ENCODE results near the gene APOA5.
A peak's percentile ranks its signal among the peaks of the same experiment; 100 is the strongest.

The APOA5 gene

DNA sequence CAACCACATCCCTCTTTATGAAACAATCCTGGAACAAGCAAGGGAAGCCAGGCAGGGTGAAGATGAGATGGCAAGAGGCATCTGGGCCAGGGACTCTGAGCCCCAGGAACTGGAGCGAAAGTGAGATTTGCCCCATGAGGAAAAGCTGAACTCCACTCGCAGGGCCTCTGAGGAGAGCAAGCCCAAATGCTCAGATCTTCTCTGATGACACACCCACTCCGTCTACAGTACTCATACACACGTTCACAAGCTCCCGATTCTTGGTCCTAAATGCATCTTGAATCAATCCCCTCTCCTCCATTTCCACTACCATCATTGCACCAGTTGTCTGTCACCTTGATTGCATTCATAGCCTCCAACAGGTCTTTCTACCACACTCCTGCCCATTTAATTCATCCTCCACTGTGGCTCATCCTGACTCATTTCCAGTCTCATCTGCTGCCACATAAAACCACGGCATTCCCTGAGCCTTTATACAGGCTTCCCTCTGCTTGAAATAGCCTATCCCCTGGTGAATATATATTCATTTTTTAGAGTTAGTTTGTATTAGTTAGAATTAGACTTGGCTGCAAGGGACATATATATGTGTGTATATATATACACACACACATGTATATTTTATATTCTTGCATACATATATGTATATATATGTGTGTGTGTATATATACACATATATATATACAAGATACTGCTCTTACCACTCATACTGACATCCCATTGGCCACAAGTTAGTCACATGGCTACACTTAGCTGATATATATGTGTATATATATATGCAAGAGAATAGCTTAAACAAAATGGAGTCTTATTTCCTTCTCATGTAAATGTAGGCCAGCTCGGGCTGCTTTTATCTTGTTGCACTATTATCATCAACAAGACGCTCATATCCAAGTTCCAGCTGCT, 1.4 kb upstream of the APOA5 start:
- Histone ChIP-seq H3K4me3 (ENCODE audit: low read length) (no peak overlapping the region), H3K4me1 (ENCODE audit: control insufficient read depth, low read depth, low read length) (no peaks in the 10 kb centered on the region), H3K36me3 (ENCODE audit: control insufficient read depth, low read depth, low read length) (no peaks in the 10 kb centered on the region), H3K9me3 (ENCODE audit: control insufficient read depth, low read depth, low read length) (no peaks in the 10 kb centered on the region), H3K27ac (ENCODE audit: low read length) (no peak overlapping the region), H3K27me3 (ENCODE audit: control insufficient read depth, insufficient read depth, low read length) (peaks cover 6% of the 10 kb centered on the region), H3K9ac (ENCODE audit: low read length) (no peak overlapping the region)

DNA sequence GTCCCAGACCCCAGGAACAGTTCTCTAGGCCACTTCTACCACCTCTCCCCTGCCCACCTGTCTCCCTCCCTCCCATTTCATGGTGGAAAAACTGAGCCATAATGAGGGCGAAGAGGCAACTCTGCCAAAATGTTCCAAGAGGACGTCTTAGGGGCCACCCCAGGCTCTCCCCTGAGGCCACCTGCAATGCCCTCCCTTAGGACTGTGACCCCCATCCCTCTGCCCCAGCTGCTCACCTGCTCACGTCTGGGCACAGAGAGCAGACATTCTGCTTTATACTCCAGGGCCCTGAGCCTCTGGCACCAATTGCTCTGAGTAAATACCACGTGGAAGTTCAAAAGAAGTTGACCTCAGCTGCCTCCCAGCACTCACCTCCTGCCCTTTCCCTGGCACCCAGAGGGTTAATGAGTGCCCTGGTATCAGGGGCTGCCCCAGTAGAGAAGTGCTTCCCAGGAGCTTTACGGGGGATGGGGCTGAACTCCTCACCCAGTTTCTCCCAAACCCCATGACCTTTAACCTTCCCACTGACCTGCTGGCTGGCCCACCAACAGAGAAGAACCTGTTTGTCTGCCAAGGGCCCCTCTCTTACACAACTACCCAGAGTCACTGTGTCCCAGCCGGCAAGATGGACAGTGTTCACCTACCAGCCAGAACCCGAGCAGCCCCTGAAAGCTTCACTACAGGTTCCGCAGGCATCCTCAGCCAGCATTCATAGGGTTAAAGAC, 627 bp upstream of the APOA5 start:
- Histone ChIP-seq H3K36me3 (ENCODE audit: control insufficient read depth, low read depth, low read length) (no peaks in the 10 kb centered on the region), H3K27me3 (ENCODE audit: control insufficient read depth, insufficient read depth, low read length) (peaks cover 6% of the 10 kb centered on the region), H3K9me3 (ENCODE audit: control insufficient read depth, low read depth, low read length) (no peaks in the 10 kb centered on the region), H3K9ac (ENCODE audit: low read length) (no peak overlapping the region), H3K27ac (ENCODE audit: low read length) (no peak overlapping the region), H3K4me1 (ENCODE audit: control insufficient read depth, low read depth, low read length) (no peaks in the 10 kb centered on the region), H3K4me3 (ENCODE audit: low read length) (no peak overlapping the region)

DNA sequence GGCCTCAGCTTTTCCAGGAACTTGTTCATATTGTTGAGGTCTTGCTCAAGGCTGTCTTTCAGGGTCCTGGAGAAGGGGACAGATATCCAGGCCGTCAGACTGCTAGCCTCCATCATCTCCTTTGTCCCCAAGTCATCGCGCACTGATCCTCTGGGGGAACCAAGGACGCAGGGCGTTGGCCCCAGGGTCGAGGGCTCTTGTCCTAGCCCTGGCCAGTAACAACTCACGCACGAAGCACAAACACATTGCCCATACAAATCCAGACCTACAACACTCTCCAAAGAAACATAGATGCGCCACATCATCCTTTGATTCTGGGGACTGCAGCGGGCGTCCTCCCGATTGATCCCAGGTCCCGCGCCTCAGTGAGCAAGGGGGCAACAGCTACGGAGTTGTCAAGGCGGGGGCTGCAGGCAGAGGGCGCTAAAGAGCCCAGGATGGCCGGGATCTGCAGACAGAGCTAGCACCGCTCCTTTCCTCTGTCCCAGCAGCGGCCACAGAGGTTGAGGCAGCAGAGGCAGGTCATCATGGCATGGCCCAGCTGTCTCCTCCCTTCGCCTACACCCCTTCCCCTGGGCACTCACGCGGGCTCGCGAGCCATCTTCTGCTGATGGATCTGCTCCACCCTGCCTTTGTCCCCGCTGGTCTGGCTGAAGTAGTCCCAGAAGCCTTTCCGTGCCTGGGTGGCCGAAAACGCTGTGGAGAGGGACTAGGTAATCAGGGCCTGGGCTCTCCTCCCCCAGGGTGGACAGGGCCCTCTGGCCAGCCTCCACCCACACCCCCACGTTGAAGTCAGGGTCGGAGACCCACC, 472 bp downstream of the APOA5 start:
- Histone ChIP-seq H3K36me3 (ENCODE audit: control insufficient read depth, low read depth, low read length) (peaks cover 6% of the 10 kb centered on the region), H3K4me3 (ENCODE audit: low read length) (no peak overlapping the region), H3K27ac (ENCODE audit: low read length) (no peak overlapping the region), H3K9me3 (ENCODE audit: control insufficient read depth, low read depth, low read length) (no peaks in the 10 kb centered on the region), H3K27me3 (ENCODE audit: control insufficient read depth, insufficient read depth, low read length) (peaks cover 6% of the 10 kb centered on the region), H3K4me1 (ENCODE audit: control insufficient read depth, low read depth, low read length) (no peaks in the 10 kb centered on the region), H3K9ac (ENCODE audit: low read length) (no peak overlapping the region)

DNA sequence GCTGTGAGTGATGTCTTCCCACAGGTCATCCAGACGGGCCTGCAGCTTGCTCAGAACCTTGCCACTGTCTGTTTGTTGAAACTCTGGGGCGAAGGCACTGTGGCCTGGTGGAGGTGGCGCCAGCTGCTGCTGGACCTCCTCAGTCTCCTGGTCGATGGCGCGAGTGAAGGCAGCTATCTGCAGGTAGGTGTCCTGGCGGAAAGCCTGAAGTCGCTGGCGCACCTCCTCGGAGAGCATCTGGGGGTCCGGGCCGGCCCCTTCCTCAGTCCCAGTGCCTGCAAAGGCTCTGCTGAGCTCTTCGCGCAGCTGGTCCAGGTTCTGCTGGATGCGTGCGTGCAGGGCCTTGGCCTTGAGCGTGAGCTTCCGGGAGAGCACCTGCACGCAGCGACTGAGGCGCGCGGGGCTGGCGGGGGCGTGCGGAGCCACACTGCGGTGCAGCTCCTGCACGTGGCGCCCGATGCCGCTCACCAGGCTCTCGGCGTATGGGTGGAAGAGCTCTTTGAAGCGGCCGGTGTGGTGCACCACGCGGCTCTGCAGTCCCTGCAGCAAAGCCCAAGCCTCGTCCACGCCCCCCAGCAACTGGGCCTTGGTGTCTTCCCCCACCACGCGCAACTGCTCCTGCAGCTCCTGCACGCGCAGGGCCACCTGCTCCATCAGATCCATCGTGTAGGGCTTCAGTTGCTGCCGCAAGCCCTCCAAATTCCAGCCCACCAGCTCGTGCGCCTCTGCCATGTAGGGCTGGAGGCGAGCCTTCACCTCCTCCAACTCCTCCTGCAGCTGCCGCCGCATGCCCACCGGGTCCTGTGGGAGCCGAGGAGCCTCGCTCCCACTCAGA, 1.3 kb downstream of the APOA5 start:
- no peak overlapping the region for H3K4me3 ChIP-seq (ENCODE audit: low read length)
- H3K9me3 ChIP-seq (ENCODE audit: control insufficient read depth, low read depth, low read length): no peaks in the 10 kb centered on the region
- no peaks in the 10 kb centered on the region for H3K4me1 ChIP-seq (ENCODE audit: control insufficient read depth, low read depth, low read length)
- no peak overlapping the region for H3K9ac ChIP-seq (ENCODE audit: low read length)
- H3K36me3 ChIP-seq (ENCODE audit: control insufficient read depth, low read depth, low read length): peaks cover 14% of the 10 kb centered on the region
- peaks cover 6% of the 10 kb centered on the region for H3K27me3 ChIP-seq (ENCODE audit: control insufficient read depth, insufficient read depth, low read length)
- H3K27ac ChIP-seq (ENCODE audit: low read length): no peak overlapping the region

DNA sequence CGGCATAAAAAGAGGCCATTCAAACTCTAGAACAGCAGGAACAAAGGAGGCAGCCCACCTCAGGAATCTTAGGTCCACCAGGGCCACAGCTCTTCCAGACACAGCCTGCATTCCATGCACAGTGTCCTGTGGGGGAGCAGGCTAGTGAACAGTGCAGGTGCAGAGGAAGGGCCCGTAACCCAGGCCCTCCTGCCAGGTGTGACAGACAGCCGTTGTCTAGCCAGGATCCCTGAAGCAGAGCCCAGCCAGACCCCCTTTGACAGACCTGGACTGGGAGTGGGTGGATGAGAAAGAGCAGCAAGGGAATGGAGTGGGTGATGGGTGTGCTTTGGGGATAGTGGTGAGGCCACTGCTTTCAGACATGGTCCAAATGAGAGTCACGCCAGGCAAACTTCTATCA, 2.7 kb downstream of the APOA5 start:
- no peaks in the 10 kb centered on the region for H3K4me1 ChIP-seq (ENCODE audit: control insufficient read depth, low read depth, low read length)
- no peak overlapping the region for H3K4me3 ChIP-seq (ENCODE audit: low read length)
- peaks cover 6% of the 10 kb centered on the region for H3K27me3 ChIP-seq (ENCODE audit: control insufficient read depth, insufficient read depth, low read length)
- H3K9ac ChIP-seq (ENCODE audit: low read length): no peak overlapping the region
- no peaks in the 10 kb centered on the region for H3K9me3 ChIP-seq (ENCODE audit: control insufficient read depth, low read depth, low read length)
- peaks cover 28% of the 10 kb centered on the region for H3K36me3 ChIP-seq (ENCODE audit: control insufficient read depth, low read depth, low read length)
- H3K27ac ChIP-seq (ENCODE audit: low read length): no peak overlapping the region

DNA sequence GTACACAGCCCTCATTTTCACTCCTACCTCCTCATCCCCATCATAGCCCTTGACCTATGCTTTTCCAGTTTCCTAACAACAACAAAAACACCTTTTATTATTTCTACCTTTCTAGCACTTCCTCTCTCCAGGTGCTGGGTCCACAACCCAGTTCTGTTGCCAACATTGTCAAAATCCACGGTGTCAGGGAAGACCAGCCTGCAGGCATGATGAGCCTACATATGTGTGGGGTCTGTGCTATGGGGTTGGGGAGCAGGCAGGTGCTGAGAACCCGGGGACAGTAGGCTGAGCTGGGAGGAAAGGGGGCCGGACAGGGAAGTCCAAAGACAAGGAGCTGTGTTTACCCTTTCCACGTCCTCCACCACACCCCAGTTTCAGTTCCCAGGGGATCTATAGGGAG, 3.1 kb downstream of the APOA5 start:
- Histone ChIP-seq H3K4me3 (ENCODE audit: low read length) (peak overlapping the region; percentile 76), H3K9me3 (ENCODE audit: control insufficient read depth, low read depth, low read length) (no peaks in the 10 kb centered on the region), H3K4me1 (ENCODE audit: control insufficient read depth, low read depth, low read length) (no peaks in the 10 kb centered on the region), H3K27ac (ENCODE audit: low read length) (no peak overlapping the region), H3K27me3 (ENCODE audit: control insufficient read depth, insufficient read depth, low read length) (peaks cover 6% of the 10 kb centered on the region), H3K36me3 (ENCODE audit: control insufficient read depth, low read depth, low read length) (peaks cover 33% of the 10 kb centered on the region), H3K9ac (ENCODE audit: low read length) (peak overlapping the region; percentile 60)

DNA sequence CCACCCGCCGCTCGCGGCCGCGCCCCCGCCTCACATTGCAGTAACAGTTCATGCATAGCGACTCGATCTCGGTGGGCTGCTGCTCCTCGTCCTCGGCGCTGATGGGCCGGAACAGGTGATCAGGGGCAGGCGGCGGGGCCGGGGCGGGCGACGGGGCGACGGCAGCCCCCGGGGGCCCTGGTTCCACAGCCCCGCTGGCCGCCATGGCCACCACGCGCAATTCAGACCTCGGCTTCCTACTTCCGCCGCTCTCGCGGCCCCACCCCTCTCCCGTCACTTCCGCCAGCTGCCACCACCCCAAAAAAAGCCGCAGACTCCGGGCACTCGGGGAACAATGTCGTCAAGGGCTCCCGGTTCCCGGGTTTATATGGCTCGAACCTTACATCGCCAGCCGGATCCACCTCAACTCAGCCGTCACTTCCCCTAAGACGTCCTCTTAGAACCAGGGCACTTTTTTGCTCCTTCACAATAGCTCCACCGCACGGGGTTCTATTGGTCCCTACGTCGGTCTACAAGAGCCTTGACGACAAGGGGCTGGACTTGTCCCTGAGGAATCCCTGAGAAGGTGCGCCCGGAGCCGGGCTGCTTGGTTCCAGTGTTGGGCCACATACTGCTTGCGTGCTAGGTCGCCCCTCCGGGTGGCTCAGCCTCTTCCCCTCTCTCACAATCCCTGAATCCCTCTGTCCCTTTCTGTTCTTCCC, 3.7 kb downstream of the APOA5 start, which contains the start of gene ZPR1:
Gene ZPR1, minus strand, starts transcription at position 238 of the 701 bp plus-strand sequence. Its CDS starts 33 bp downstream, at position 205.
- no peaks in the 10 kb centered on the region for H3K4me1 ChIP-seq (ENCODE audit: control insufficient read depth, low read depth, low read length)
- no peak within 1 kb of the TSS for H3K27ac ChIP-seq (ENCODE audit: low read length)
- no peaks in the 10 kb centered on the region for H3K9me3 ChIP-seq (ENCODE audit: control insufficient read depth, low read depth, low read length)

DNA sequence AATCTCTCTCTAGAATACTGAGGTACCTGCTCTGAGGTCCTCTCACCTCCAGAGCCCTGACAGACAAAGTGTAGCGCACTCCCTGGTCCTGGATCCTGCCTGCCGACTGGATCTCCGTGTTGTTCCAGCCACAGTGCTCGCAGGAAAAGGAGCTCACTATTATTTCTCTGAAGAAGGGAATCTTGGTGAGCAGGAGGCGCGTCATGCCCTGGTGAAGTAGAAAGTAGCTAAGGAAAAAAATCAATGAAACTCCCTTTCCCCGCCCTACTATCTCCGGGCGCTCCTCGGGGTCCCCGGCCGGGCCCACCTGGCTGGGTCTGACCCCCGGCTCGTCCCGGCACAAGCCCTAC, 4.3 kb downstream of the APOA5 start:
- peaks cover 6% of the 10 kb centered on the region for H3K27me3 ChIP-seq (ENCODE audit: control insufficient read depth, insufficient read depth, low read length)
- no peak overlapping the region for H3K27ac ChIP-seq (ENCODE audit: low read length)
- no peaks in the 10 kb centered on the region for H3K9me3 ChIP-seq (ENCODE audit: control insufficient read depth, low read depth, low read length)
- peak overlapping the region; percentile 60 for H3K9ac ChIP-seq (ENCODE audit: low read length)
- H3K36me3 ChIP-seq (ENCODE audit: control insufficient read depth, low read depth, low read length): peaks cover 44% of the 10 kb centered on the region
- H3K4me1 ChIP-seq (ENCODE audit: control insufficient read depth, low read depth, low read length): no peaks in the 10 kb centered on the region
- H3K4me3 ChIP-seq (ENCODE audit: low read length): peak overlapping the region; percentile 76

More for the DNA sequence above, 3.7 kb downstream of the APOA5 start, which contains the start of gene ZPR1:
- Histone ChIP-seq H3K27me3 (ENCODE audit: control insufficient read depth, insufficient read depth, low read length) (peaks cover 6% of the 10 kb centered on the region), H3K9ac (ENCODE audit: low read length) (peak within 1 kb of the TSS; percentile 60), H3K36me3 (ENCODE audit: control insufficient read depth, low read depth, low read length) (peaks cover 38% of the 10 kb centered on the region), H3K4me3 (ENCODE audit: low read length) (peak within 1 kb of the TSS; percentile 76)

DNA sequence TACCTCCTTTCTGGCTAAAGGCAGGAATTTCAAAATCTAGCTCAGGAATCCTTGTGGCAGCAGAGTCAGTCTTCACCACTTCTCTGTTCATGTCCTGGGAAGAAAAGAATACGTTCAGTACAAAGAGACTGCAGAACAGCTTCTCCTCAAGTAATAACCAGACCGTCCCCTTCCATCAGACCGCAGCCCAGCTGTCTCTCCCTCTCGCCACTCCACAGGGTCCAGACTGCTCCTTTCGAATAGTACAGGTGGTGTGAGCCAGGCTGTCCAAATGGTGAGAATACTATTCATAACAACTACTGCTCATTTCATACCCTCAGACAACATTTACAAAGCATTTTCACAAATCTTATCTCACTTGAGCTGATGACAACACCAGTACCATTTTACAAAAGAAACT, 4.7 kb downstream of the APOA5 start:
- Histone ChIP-seq H3K36me3 (ENCODE audit: control insufficient read depth, low read depth, low read length) (peaks cover 48% of the 10 kb centered on the region), H3K27me3 (ENCODE audit: control insufficient read depth, insufficient read depth, low read length) (peaks cover 6% of the 10 kb centered on the region), H3K4me1 (ENCODE audit: control insufficient read depth, low read depth, low read length) (no peaks in the 10 kb centered on the region), H3K27ac (ENCODE audit: low read length) (no peak overlapping the region), H3K4me3 (ENCODE audit: low read length) (peak overlapping the region; percentile 76), H3K9me3 (ENCODE audit: control insufficient read depth, low read depth, low read length) (no peaks in the 10 kb centered on the region), H3K9ac (ENCODE audit: low read length) (peak overlapping the region; percentile 60)

DNA sequence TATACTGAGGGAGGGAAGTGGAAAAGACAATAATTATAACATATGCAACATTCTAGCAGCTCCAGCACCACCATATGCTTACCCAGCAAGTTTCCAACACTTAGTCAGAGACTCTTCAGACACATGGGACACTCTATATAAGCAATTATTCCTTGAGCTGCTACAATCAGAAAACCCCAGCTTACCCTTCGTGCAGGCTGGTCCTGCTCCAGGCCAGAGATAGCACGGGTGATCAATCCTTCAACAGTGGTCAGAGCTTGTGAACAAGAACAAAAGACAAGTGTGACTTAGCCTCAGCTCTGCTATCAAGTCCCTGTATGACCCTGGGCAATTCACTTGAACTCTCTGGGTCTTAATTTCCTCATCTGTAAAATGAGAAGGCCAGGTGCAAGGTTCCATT, 5.4 kb downstream of the APOA5 start:
- no peaks in the 10 kb centered on the region for H3K9me3 ChIP-seq (ENCODE audit: control insufficient read depth, low read depth, low read length)
- peaks cover 52% of the 10 kb centered on the region for H3K36me3 ChIP-seq (ENCODE audit: control insufficient read depth, low read depth, low read length)
- no peak overlapping the region for H3K27ac ChIP-seq (ENCODE audit: low read length)
- H3K4me1 ChIP-seq (ENCODE audit: control insufficient read depth, low read depth, low read length): no peaks in the 10 kb centered on the region
- no peak overlapping the region for H3K9ac ChIP-seq (ENCODE audit: low read length)
- peaks cover 6% of the 10 kb centered on the region for H3K27me3 ChIP-seq (ENCODE audit: control insufficient read depth, insufficient read depth, low read length)
- no peak overlapping the region for H3K4me3 ChIP-seq (ENCODE audit: low read length)

Data from iPS-18a (cell line).